WTC11 (cell line): ENCODE data around the gene CARM1. TPM values are rescaled to one million over a fixed set of nuclear protein-coding genes. Genes with fewer than 3 reads are reported as not detected.
A peak's percentile ranks its signal among the peaks of the same experiment; 100 is the strongest.

Experiments
- ATAC-seq: fragments of 200-7000 bp; cut with Tn5 transposase; 2 replicates; pipeline ENCODE4 v1.10.0; 2021; ENCODE audit warnings: mild to moderate bottlenecking, moderate library complexity
- CTCF ChIA-PET: fragments of 300-600 bp; sonication (Branson Sonifier 250); formaldehyde crosslinking; loops from one replicate; lab custom pipeline; 2021; ENCODE audit warnings: antibody characterized with exemption; lab: Charles Lee
- POLR2A ChIA-PET: fragments of 350-600 bp; sonication (Branson Sonifier 250); formaldehyde crosslinking; loops from one replicate; lab custom pipeline; 2021; ENCODE audit warnings: antibody characterized with exemption; lab: Charles Lee
- DNase-seq: peaks from one replicate; pipeline ENCODE4 v3.0.0; 2021; ENCODE audit warnings: low spot score
- H3K27ac Mint-ChIP-seq: 2 replicates; pipeline ENCODE4 v1.8.0; 2021; ENCODE audit warnings: mixed read lengths
- H3K27me3 Mint-ChIP-seq: 2 replicates; pipeline ENCODE4 v1.8.0; 2021; ENCODE audit warnings: low read depth, mild to moderate bottlenecking, moderate library complexity, mixed read lengths
- H3K36me3 Mint-ChIP-seq: 2 replicates; pipeline ENCODE4 v1.8.0; 2021; ENCODE audit warnings: mixed read lengths
- H3K4me1 Mint-ChIP-seq: 2 replicates; pipeline ENCODE4 v1.8.0; 2022; ENCODE audit warnings: mixed read lengths
- H3K4me3 Mint-ChIP-seq: 2 replicates; pipeline ENCODE4 v1.8.0; 2021; ENCODE audit warnings: mild to moderate bottlenecking, moderate library complexity, mixed read lengths
- H3K9me3 Mint-ChIP-seq: 2 replicates; pipeline ENCODE4 v1.8.0; 2021; ENCODE audit warnings: mixed read lengths
- ATF1 ChIP-seq: sonication (generic); formaldehyde crosslinking; IDR thresholded peaks from 2 replicates; pipeline ENCODE4 v1.8.1; 2023; ENCODE audit warnings: mild to moderate bottlenecking, moderate library complexity, missing genetic modification reagents
- E2F1 ChIP-seq: sonication (generic); formaldehyde crosslinking; IDR thresholded peaks from 2 replicates; pipeline ENCODE4 v1.8.0; 2022; ENCODE audit warnings: mild to moderate bottlenecking, missing genetic modification reagents
- ESRRA ChIP-seq: sonication (generic); formaldehyde crosslinking; IDR thresholded peaks from 2 replicates; pipeline ENCODE4 v1.8.1; 2022; ENCODE audit warnings: mild to moderate bottlenecking, missing genetic modification reagents, borderline replicate concordance
- FOXK1 ChIP-seq: sonication (generic); formaldehyde crosslinking; IDR thresholded peaks from 2 replicates; pipeline ENCODE4 v1.8.0; 2022; ENCODE audit warnings: mild to moderate bottlenecking, moderate library complexity, missing genetic modification reagents
- IRF2 ChIP-seq: sonication (generic); formaldehyde crosslinking; IDR thresholded peaks from 2 replicates; pipeline ENCODE4 v1.8.0; 2022; ENCODE audit warnings: low read depth, missing genetic modification reagents, borderline replicate concordance
- NFYB ChIP-seq: sonication (generic); formaldehyde crosslinking; conservative IDR thresholded peaks from 2 replicates; pipeline ENCODE4 v1.8.0; 2022; ENCODE audit warnings: low read depth, missing genetic modification reagents
- RELA ChIP-seq: sonication (generic); formaldehyde crosslinking; IDR thresholded peaks from 2 replicates; pipeline ENCODE4 v1.8.1; 2022; ENCODE audit warnings: missing genetic modification reagents, mild to moderate bottlenecking, borderline replicate concordance
- USF2 ChIP-seq: sonication (generic); formaldehyde crosslinking; IDR thresholded peaks from 2 replicates; pipeline ENCODE4 v1.8.1; 2023; ENCODE audit warnings: mild to moderate bottlenecking, missing genetic modification reagents, moderate library complexity
- ZBTB21 ChIP-seq: sonication (generic); formaldehyde crosslinking; IDR thresholded peaks from 2 replicates; pipeline ENCODE4 v1.8.1; 2023; ENCODE audit warnings: mild to moderate bottlenecking, missing genetic modification reagents, borderline replicate concordance
- ZNF121 ChIP-seq: sonication (generic); formaldehyde crosslinking; IDR thresholded peaks from 2 replicates; pipeline ENCODE4 v1.8.0; 2023; ENCODE audit warnings: missing genetic modification reagents
- ZSCAN18 ChIP-seq: fragments of 250-450 bp; sonication (Bioruptor Pico); IDR thresholded peaks from 2 replicates; pipeline ENCODE4 v2.1.2; 2022; ENCODE audit warnings: mild to moderate bottlenecking, moderate library complexity
- total RNA-seq: library from RNA; stranded (reverse); gene quantifications from 3 replicates; pipeline ENCODE4 v1.2.3, GENCODE V29; 2021
- TF ChIP-seq, protein P1 (sequence below): fragments of 250-450 bp; sonication (Bioruptor Pico); IDR thresholded peaks from 2 replicates; pipeline ENCODE4 v1.9.0; 2021; ENCODE audit warnings: moderate library complexity, mild to moderate bottlenecking, inconsistent platforms, borderline replicate concordance
- TF ChIP-seq, protein P2 (sequence below): sonication (generic); formaldehyde crosslinking; IDR thresholded peaks from 2 replicates; pipeline ENCODE4 v1.8.0; 2022; ENCODE audit warnings: mild to moderate bottlenecking, missing genetic modification reagents
- TF ChIP-seq, protein P3 (sequence below): sonication (generic); formaldehyde crosslinking; IDR thresholded peaks from 2 replicates; pipeline ENCODE4 v1.8.1; 2023; ENCODE audit warnings: mild to moderate bottlenecking, missing genetic modification reagents
- TF ChIP-seq, protein P4 (sequence below): sonication (generic); formaldehyde crosslinking; IDR thresholded peaks from 2 replicates; pipeline ENCODE4 v1.8.1; 2022; ENCODE audit warnings: low read depth, missing genetic modification reagents, borderline replicate concordance

Gene CARM1
- total RNA-seq, 1 experiment from 2014 or later, result 125 TPM

DNA sequence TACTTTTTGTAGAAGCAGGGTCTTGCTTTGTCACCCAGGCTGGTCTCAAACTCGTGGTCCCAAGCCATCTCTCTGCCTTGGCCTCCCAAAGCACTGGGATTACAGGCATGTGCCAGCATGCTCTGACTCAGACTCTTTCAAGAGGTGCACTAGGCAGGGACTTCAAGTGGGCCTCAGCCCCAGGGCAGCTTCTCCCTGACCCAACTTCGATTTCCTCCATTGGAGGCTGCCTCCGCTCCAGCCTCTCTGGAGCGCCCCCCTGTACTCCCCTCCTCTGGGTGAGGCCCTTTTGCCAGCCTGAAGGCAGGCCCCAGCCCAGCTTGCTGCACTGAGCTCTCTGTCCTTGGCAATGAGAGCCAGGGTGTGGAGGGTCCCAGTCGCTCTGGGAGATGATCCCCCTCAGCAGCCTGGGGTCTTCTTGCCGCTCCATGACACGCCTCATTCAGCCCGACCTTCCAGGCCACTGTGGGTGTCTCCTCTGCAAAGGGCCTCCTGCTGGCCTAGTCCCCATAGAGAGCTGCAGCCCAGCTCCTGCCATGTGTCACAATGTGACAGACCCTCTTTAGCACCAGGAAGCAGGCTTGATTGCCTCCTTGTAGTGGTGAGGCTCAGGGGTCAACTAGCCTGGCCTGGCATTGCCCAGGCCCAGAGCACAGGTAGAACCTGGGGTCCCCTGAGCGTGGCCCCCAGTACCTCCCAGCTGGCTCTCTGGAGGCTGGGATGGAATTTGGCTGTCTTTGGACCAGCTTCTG is 16.4 kb downstream of the CARM1 start (continued):
- TF ChIP-seq, protein P1, sequence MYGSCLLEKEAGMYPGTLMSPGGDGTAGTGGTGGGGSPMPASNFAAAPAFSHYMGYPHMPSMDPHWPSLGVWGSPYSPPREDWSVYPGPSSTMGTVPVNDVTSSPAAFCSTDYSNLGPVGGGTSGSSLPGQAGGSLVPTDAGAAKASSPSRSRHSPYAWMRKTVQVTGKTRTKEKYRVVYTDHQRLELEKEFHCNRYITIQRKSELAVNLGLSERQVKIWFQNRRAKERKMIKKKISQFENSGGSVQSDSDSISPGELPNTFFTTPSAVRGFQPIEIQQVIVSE (CRISPR knock-in tag), result no peak
- TF ChIP-seq E2F1, result no peak
- no peak for TF ChIP-seq RELA
- no peak for TF ChIP-seq IRF2 (CRISPR knock-in tag)

GRCh38 chr19:10888421-10888866 is 17.1 kb downstream of the CARM1 start:
- CTCF ChIA-PET, result interaction anchor here (0.5 to 3.1 kb wide), 15 partner anchors 8 to 345 kb away, joined by 3 to 62 read pairs (median 7); partner anchors contain the start of genes CARM1, DNM2 and TMED1
- H3K4me3 Mint-ChIP-seq, result peak overlapping the region; percentile 27; the same call in 1 of the 2 replicates
- peak overlapping the region; percentile 94 for H3K27ac Mint-ChIP-seq
- no peaks in the 10 kb centered on the region for H3K27me3 Mint-ChIP-seq
- H3K36me3 Mint-ChIP-seq, result no peaks in the 10 kb centered on the region
- peaks cover 55% of the 10 kb centered on the region for H3K4me1 Mint-ChIP-seq
- no peak for TF ChIP-seq E2F1
- TF ChIP-seq ZBTB21 (CRISPR knock-in tag), result peak; percentile 20; the same call in 1 of the 2 replicates
- POLR2A ChIA-PET, result interaction anchor here (0.8 to 2.5 kb wide), 3 partner anchors 9 to 25 kb away, joined by 6 to 12 read pairs (median 9); partner anchors contain the start of gene CARM1
- DNase-seq (peak; percentile 69), ATAC-seq (peak; percentile 55)
- H3K9me3 Mint-ChIP-seq, result no peaks in the 10 kb centered on the region

GRCh38 chr19:10889880-10890279 is 18.5 kb downstream of the CARM1 start:
- POLR2A ChIA-PET, result interaction anchor here (0.7 kb wide), 2 partner anchors 37 to 199 kb away, joined by 4 to 5 read pairs; no protein-coding TSS in a partner anchor
- H3K27ac Mint-ChIP-seq, result no peak overlapping the region

GRCh38 chr19:10891405-10892086 is 20.2 kb downstream of the CARM1 start:
- peak overlapping the region; percentile 20 for H3K4me3 Mint-ChIP-seq
- POLR2A ChIA-PET, result interaction anchor here (0.6 to 2.9 kb wide), 2 partner anchors 10 to 80 kb away, joined by 4 to 8 read pairs; no protein-coding TSS in a partner anchor
- CTCF ChIA-PET, result interaction anchor here (1.1 to 3.3 kb wide), 4 partner anchors 11 to 31 kb away, joined by 5 to 29 read pairs (median 14); partner anchors contain the start of gene CARM1
- H3K27me3 Mint-ChIP-seq, result no peaks in the 10 kb centered on the region
- DNase-seq, result no peak
- ATAC-seq, result peak; percentile 6; the same call in 1 of the 2 replicates
- no peaks in the 10 kb centered on the region for H3K9me3 Mint-ChIP-seq
- H3K27ac Mint-ChIP-seq, result peak overlapping the region; percentile 94
- no peaks in the 10 kb centered on the region for H3K36me3 Mint-ChIP-seq
- peaks cover 70% of the 10 kb centered on the region for H3K4me1 Mint-ChIP-seq
- TF ChIP-seq ZSCAN18 (no peak), NFYB (no peak), ESRRA (CRISPR knock-in tag) (no peak), RELA (no peak), USF2 (CRISPR knock-in tag) (no peak), FOXK1 (CRISPR knock-in tag) (no peak)
- TF ChIP-seq, protein P2, sequence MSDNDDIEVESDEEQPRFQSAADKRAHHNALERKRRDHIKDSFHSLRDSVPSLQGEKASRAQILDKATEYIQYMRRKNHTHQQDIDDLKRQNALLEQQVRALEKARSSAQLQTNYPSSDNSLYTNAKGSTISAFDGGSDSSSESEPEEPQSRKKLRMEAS, result no peak
- TF ChIP-seq, protein P3, sequence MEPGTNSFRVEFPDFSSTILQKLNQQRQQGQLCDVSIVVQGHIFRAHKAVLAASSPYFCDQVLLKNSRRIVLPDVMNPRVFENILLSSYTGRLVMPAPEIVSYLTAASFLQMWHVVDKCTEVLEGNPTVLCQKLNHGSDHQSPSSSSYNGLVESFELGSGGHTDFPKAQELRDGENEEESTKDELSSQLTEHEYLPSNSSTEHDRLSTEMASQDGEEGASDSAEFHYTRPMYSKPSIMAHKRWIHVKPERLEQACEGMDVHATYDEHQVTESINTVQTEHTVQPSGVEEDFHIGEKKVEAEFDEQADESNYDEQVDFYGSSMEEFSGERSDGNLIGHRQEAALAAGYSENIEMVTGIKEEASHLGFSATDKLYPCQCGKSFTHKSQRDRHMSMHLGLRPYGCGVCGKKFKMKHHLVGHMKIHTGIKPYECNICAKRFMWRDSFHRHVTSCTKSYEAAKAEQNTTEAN (CRISPR knock-in tag), result no peak

More at GRCh38 chr19:10889880-10890279, 18.5 kb downstream of the CARM1 start:
- TF ChIP-seq, protein P4, sequence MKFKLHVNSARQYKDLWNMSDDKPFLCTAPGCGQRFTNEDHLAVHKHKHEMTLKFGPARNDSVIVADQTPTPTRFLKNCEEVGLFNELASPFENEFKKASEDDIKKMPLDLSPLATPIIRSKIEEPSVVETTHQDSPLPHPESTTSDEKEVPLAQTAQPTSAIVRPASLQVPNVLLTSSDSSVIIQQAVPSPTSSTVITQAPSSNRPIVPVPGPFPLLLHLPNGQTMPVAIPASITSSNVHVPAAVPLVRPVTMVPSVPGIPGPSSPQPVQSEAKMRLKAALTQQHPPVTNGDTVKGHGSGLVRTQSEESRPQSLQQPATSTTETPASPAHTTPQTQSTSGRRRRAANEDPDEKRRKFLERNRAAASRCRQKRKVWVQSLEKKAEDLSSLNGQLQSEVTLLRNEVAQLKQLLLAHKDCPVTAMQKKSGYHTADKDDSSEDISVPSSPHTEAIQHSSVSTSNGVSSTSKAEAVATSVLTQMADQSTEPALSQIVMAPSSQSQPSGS, result no peak
- TF ChIP-seq ATF1 (CRISPR knock-in tag) (no peak), ZNF121 (CRISPR knock-in tag) (peak; percentile 82)
- TF ChIP-seq, all 79 proteins: peak for 1
- ATAC-seq (no peak), DNase-seq (no peak)
- Mint-ChIP-seq H3K36me3 (no peaks in the 10 kb centered on the region), H3K4me3 (no peak overlapping the region), H3K27me3 (no peaks in the 10 kb centered on the region), H3K4me1 (peaks cover 65% of the 10 kb centered on the region), H3K9me3 (no peaks in the 10 kb centered on the region)
- CTCF ChIA-PET, result interaction anchor here (1.0 to 3.3 kb wide), 5 partner anchors 9 to 252 kb away, joined by 3 to 62 read pairs (median 7); partner anchors contain the start of gene CARM1
